ENCODE measurements around the gene HOXC6. TPM values are rescaled to one million over a fixed set of nuclear protein-coding genes. Genes with fewer than 3 reads are reported as not detected.

The HOXC6 gene
- total and polyA plus RNA-seq, 10 of the 15 experiments (the other 5 are each of a cell fraction or from before 2014, with no cell fraction given), result 0.02 to 0.55 (median 0.45) TPM; not detected in 4

- RAD21 ChIA-PET (ENCODE audit: unreplicated experiment), result no interaction called here
- no peak for FAIRE-seq
Observed at GRCh38 chr12:54074308-54074707, 46.1 kb downstream of the HOXC6 start.

GRCh38 chr12:54075409-54075808 lies 47.2 kb downstream of the HOXC6 start:
- ATAC-seq, result no peak
- intact Hi-C loops (cut with micrococcal nuclease; ENCODE audit: unreplicated experiment) (no loop called here), in situ Hi-C loops (cut with MboI) (no loop called here)
- H3K9me3 ChIP-seq (replicated peaks; ENCODE audit: control insufficient read depth, insufficient read depth, low read length), result no peaks in the 10 kb centered on the region
- CTCF ChIA-PET, result interaction anchor here (0.8 to 1.4 kb wide), 3 partner anchors 21 to 126 kb away, joined by 3 to 5 read pairs (median 4); partner anchors contain the start of genes HOXC4 and HOXC5
- H3K4me3 ChIP-seq, result no peak overlapping the region
- no peak for DNase-seq (ENCODE audit: low read depth, low spot score)
- no peaks in the 10 kb centered on the region for H4K20me1 ChIP-seq (ENCODE audit: control insufficient read depth, insufficient read depth)
- SMC1A ChIA-PET (ENCODE audit: uncharacterized antibody, unreplicated experiment), result no interaction called here
- WGBS (ENCODE audit: insufficient coverage, insufficient replicate concordance, low lambda C conversion rate, missing lambda C conversion rate), result 22% methylated on average over 6 of the region's 6 CpGs
- no peak overlapping the region for H3K4me2 ChIP-seq (ENCODE audit: control insufficient read depth, insufficient read depth)
- no peaks in the 10 kb centered on the region for H3K27me3 ChIP-seq (replicated peaks in 1 of 2; ENCODE audit: control insufficient read depth in 2 of 2, insufficient read depth in 2 of 2, low read length in 1 of 2)
- RAD21 ChIA-PET (ENCODE audit: unreplicated experiment), result interaction anchor here (1.3 kb wide), 1 partner anchor 22 kb away, joined by 3 read pairs; the partner anchor contains the start of gene HOXC4
- no peak overlapping the region for H3K9ac ChIP-seq (ENCODE audit: control insufficient read depth, insufficient read depth, low read length)
- no peak overlapping the region for H3K27ac ChIP-seq (ENCODE audit: control insufficient read depth, insufficient read depth)
- H3K36me3 ChIP-seq (ENCODE audit: control insufficient read depth in 2 of 2, insufficient read depth in 2 of 2, low read length in 1 of 2), result no peaks in the 10 kb centered on the region
- no peaks in the 10 kb centered on the region for H3K79me2 ChIP-seq (ENCODE audit: control insufficient read depth, insufficient read depth, low read length)
- no peaks in the 10 kb centered on the region for H3K4me1 ChIP-seq (ENCODE audit: control insufficient read depth, insufficient read depth, low read length)
- no peak overlapping the region for H2AFZ ChIP-seq (ENCODE audit: control insufficient read depth, low read depth, low read length)
- no peak for TF ChIP-seq PBX3 (IDR thresholded peaks at IDR 0.05; ENCODE audit: insufficient replicate concordance, low read depth, low read length)
- TF ChIP-seq KLF5 (IDR thresholded peaks at IDR 0.05; ENCODE audit: partially characterized antibody), result no peak
- TF ChIP-seq RELB (IDR thresholded peaks at IDR 0.05; ENCODE audit: low read depth), result no peak
- no TSS peak for BruUV-seq (replicated peaks)
- POLR2A ChIA-PET, result no interaction called here
- no peak for FAIRE-seq

More at GRCh38 chr12:54074308-54074707, 46.1 kb downstream of the HOXC6 start:
- ChIA-PET SMC1A (ENCODE audit: uncharacterized antibody, unreplicated experiment) (no interaction called here), POLR2A (no interaction called here), CTCF (interaction anchor here (1.1 kb wide), 1 partner anchor 131 kb away, joined by 4 read pairs; no protein-coding TSS in a partner anchor)
- intact Hi-C loops (cut with micrococcal nuclease; ENCODE audit: unreplicated experiment) (no loop called here), in situ Hi-C loops (cut with MboI) (no loop called here)
- H3K79me2 ChIP-seq (ENCODE audit: control insufficient read depth, insufficient read depth, low read length), result no peaks in the 10 kb centered on the region
- no peak overlapping the region for H3K4me2 ChIP-seq (ENCODE audit: control insufficient read depth, insufficient read depth)
- H3K9me3 ChIP-seq (replicated peaks; ENCODE audit: control insufficient read depth, insufficient read depth, low read length), result no peaks in the 10 kb centered on the region
- BruUV-seq (replicated peaks), result no TSS peak
- no peak overlapping the region for H3K9ac ChIP-seq (ENCODE audit: control insufficient read depth, insufficient read depth, low read length)
- no peak overlapping the region for H3K4me3 ChIP-seq
- H4K20me1 ChIP-seq (ENCODE audit: control insufficient read depth, insufficient read depth), result no peaks in the 10 kb centered on the region
- 56% methylated on average over 6 of the region's 6 CpGs for WGBS (ENCODE audit: insufficient coverage, insufficient replicate concordance, low lambda C conversion rate, missing lambda C conversion rate)
- no peak overlapping the region for H3K27ac ChIP-seq (ENCODE audit: control insufficient read depth, insufficient read depth)
- ATAC-seq (no peak), DNase-seq (ENCODE audit: low read depth, low spot score) (no peak)
- H3K27me3 ChIP-seq (replicated peaks in 1 of 2; ENCODE audit: control insufficient read depth in 2 of 2, insufficient read depth in 2 of 2, low read length in 1 of 2), result no peaks in the 10 kb centered on the region
- H2AFZ ChIP-seq (ENCODE audit: control insufficient read depth, low read depth, low read length), result no peak overlapping the region
- H3K36me3 ChIP-seq (ENCODE audit: control insufficient read depth in 2 of 2, insufficient read depth in 2 of 2, low read length in 1 of 2), result no peaks in the 10 kb centered on the region
- TF ChIP-seq GABPA (IDR thresholded peaks at IDR 0.05; ENCODE audit: low read depth), result no peak
- H3K4me1 ChIP-seq (ENCODE audit: control insufficient read depth, insufficient read depth, low read length), result no peaks in the 10 kb centered on the region

Data from GM12878 (cell line).